ENCODE results near the gene PELI2. TPM values are rescaled to one million over a fixed set of nuclear protein-coding genes. Genes with fewer than 3 reads are reported as not detected.

PELI2 gene
- polyA plus RNA-seq, 4 donors, result 12.0 to 31.0 (median 29.3) TPM

DNA sequence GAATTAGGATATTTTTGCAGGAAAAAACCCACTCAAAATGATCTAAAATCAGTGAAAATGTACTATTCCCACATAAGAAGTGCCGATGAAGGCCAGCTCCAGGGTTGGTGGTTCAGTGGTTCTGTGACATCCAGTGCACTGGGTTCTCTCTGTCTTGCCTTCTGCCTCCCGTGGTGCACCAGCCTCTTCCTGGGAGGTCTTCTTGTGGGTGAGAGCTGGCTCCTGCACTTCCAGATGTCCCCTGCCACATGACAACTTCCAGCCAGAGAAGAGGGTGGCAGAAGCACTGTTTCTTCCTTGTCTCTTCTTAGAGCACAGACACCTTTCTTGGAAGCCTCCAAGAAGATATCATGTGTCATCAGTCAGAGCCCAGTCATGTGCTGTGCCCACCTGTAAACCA lies 170.9 kb downstream of the PELI2 start:
- no peak for DNase-seq (ENCODE audit: low read depth in 4 of 4, low spot score in 3 of 4)

DNA sequence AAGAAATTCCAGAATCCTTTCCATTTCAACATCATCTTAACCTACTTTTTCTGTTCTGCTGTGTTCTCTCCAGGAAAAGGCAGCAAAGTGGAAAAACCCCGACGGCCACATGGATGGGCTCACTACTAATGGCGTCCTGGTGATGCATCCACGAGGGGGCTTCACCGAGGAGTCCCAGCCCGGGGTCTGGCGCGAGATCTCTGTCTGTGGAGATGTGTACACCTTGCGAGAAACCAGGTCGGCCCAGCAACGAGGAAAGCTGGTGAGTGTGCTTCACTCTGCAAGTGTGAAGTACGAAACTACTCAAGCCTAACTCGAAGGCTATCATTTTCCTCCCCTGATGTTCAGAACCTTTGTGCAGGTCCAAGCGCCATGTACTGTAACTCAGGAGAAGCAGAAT lies 172.0 kb downstream of the PELI2 start:
- no peak for DNase-seq (ENCODE audit: low read depth in 4 of 4, low spot score in 3 of 4)

DNA sequence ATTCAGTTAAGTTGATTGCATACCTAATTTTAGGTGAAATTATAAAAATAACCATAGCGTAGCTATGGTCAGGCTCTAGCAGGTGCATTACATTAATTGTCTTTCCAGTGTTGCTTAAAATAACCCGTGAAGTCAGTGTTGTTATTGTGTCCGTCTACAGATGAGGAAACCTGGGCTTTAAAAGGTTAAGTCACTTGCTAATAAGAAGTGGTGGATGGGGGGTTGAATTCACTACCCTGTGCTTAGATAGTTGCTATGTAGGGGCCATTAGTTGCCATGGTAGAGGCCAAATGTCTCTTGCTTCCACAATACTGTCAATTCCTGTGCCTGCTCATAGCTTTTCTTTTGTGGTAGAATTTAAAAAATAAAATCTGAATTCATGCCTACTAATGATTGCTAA lies 174.8 kb downstream of the PELI2 start:
- no peak for DNase-seq (ENCODE audit: low read depth in 4 of 4, low spot score in 3 of 4)

DNA sequence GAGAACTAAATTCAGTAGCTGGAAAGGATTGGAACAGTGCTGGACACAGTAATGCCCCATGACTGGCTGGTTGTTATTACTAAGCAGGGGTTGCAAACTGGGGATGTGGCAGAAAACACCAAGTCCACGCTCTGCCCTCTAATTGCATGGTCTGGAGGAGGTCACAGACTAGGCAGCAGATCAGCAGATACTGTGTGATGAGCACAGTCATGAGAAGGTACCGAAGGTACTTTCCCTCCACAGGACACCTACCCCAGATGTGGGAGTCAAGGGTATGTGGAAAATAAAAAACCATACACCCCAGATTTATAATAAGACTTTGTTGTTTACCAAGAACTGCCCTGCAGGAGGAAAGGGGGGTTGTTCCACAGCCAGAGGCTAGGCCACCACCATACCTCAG lies 175.3 kb downstream of the PELI2 start:
- no peak for DNase-seq (ENCODE audit: low read depth in 4 of 4, low spot score in 3 of 4)

DNA sequence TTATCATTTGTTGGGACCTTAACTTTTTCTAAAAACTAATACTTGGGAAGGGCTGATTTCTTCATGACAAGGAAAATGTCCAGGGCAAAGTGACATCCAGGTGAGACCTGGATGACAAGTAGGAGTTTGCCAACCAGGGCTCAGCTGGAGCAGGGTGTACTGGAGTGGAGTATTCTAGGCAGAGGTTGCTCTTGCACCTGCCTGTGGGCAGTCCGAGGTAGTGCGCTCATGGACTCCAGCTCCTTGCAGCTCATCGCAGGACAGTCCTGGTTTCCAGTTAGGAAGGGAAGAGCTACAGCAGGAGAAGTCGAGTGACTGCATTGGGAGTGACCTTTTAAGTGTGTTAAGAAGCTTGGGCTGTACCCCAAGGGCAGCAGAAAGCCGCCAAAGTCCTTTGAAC lies 175.9 kb downstream of the PELI2 start:
- no peak for DNase-seq (ENCODE audit: low read depth in 4 of 4, low spot score in 3 of 4)

DNA sequence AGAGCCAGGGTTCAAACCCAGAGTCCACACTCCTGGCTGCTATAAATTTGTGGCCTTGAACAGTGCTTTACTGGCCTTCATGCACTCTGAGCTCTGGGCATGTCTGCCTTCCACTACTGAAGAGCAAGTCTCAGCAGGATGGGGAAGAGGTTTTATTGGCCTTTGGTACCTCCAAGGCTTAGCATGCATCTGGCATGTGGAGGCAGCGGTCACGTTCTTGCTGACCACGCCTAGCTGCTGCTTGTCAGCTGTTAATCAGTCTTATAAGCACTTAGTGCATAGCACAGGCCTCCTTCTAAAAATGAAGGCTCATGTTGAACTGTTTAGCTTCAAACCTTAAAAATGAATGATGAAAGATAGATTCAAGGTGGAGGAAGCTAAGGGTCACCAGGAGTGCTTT lies 177.5 kb downstream of the PELI2 start:
- DNase-seq (ENCODE audit: low read depth in 4 of 4, low spot score in 3 of 4), result no peak

DNA sequence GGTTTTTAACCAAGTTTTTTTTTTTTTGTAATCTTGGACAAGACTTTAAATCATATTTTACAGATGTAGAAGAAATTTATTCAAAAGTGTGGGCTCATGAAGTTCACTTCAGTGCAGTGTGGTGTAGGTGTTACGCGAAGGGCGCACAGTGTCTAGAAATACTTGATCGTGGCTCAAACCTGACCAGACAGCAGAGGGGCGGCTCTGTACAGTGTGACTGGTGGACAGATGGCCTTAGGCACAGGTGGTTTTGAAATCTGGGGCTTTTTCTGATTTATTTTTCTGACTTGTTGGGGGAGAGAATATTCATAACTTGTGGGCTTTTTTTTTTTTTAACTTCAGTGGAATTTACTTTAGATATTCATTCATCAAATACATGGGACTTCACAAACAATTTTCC lies 179.2 kb downstream of the PELI2 start:
- no peak for DNase-seq (ENCODE audit: low read depth in 4 of 4, low spot score in 3 of 4)

DNA sequence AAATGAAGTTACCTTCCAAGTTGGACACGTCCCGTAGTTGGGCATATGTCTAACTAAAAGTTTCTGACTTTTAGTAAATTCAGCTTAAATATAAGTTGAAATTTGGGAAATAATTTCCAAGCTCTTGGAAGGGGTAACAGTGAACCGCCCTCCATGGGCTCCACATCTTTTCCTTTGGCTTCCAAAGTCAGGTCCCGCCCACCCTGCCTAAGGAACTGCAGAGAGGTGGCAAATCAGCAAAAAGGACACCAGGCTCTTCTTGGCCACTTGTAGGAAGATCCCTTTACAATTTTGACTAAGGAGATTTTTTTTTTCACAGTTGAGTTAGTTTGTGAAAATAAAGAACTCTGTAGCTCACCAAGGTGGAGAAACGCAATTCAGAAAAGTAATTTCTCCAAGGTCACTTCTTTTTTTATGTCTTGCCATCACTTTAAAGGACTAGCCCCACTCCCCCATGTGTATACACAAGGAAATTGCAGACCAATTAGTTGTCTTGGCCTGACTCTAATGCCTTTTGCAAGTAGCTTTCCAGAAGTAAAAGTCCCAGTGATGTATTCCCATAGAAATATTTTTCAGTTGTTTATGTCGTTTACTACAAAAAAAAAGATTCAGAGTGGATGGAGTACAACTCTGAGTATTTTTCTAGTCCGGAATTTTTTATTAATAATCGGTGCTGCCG lies 181.2 kb downstream of the PELI2 start:
- DNase-seq (ENCODE audit: low read depth in 4 of 4, low spot score in 3 of 4), result no peak

DNA sequence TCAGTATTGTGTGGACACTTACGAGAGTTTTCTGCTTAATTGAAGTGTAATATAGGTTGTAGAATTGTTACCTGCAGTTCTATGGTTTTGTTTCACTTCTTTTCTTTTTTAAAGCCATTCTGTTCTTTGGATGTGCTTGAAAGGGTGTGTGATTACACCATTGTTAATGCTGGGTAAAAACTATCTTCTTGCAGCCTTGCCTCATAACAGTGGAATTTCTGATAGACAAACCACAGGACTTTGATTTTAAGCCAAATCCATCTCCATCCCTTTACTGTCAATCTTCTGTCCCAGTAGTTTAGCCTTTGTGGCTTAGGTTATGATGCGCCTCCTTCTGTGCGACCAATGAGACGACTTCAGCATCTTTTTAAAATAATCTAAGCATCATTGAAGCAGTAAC lies 182.3 kb downstream of the PELI2 start:
- DNase-seq (ENCODE audit: low read depth in 4 of 4, low spot score in 3 of 4), result no peak

DNA sequence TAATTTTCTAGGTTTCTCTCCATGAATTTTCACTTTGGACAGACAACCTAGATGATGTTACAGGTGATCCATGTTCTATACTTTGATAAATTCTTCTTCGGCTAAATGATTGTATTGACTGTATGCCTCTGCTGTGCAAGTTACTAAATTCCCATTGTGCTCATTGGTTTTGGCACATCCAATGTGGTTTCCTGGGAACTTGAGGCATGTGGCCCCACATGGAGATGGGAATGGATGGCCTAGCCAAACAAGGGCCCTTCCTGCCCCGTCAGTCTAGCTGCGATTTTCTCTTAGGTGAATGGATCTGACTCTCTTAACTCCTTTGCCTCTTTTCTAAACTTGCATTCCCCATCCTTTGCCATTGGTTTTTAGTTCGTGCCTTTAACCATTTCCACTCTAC lies 186.2 kb downstream of the PELI2 start:
- DNase-seq (ENCODE audit: low read depth in 4 of 4, low spot score in 3 of 4), result no peak

DNA sequence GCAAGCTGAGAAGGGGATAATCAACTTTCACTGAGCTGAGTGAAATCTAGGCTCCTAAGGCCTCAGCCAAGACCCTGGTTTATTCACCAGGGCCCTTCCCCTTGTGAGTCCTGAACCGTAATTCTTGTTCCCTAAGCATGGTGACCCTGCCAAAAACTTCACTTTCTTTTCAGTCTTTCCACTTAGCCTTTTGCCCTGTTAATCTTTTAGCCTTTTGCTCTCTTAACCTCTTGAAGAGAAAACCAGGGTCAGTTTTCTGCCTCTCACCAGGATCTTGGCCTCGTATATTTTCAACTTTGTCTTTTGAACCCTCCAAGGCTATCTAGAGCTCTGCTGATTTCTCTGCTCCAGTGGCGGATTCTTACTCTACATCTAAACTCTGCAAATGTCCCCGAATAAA lies 191.0 kb downstream of the PELI2 start:
- no peak for DNase-seq (ENCODE audit: low read depth in 4 of 4, low spot score in 3 of 4)

DNA sequence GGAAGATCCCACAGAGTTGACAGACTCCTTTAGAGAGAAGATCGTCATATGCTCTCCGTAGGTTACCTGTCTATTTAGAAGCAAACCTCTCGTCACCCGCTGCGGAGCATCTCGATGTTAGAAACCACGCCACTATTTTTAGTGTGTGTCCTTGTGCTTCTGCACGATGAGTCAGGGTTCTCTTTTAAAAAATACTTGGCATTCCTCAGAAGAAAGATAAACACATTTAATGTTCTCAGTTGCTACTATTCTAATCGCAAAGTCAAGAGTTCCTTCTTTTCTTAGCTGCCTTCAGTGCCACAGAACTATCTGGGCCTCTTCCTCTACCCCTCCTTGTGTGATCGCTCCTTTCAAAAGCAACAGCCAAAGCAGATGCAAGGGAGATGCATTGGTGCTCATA lies 192.4 kb downstream of the PELI2 start:
- DNase-seq (ENCODE audit: low read depth in 4 of 4, low spot score in 3 of 4), result no peak

DNA sequence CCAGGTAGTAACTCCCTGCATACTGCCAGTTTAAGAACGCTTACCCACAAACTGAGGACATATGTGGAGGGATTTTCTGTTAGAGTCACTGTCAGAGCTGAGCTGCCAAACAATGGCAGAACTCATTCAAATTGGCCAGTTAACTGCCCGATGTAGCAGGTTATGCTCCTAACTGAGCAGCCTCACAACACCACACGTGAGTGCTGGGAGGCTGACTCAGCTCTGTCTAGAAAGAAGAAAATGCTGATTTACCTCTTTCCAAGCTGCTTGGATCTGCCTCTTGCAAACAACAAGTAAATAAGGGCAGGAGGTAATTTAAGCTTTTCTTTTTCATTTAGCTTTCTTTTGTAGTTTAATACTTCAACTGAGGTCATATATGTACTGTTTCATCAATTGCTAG lies 195.6 kb downstream of the PELI2 start:
- DNase-seq (ENCODE audit: low read depth in 4 of 4, low spot score in 3 of 4), result no peak

DNA sequence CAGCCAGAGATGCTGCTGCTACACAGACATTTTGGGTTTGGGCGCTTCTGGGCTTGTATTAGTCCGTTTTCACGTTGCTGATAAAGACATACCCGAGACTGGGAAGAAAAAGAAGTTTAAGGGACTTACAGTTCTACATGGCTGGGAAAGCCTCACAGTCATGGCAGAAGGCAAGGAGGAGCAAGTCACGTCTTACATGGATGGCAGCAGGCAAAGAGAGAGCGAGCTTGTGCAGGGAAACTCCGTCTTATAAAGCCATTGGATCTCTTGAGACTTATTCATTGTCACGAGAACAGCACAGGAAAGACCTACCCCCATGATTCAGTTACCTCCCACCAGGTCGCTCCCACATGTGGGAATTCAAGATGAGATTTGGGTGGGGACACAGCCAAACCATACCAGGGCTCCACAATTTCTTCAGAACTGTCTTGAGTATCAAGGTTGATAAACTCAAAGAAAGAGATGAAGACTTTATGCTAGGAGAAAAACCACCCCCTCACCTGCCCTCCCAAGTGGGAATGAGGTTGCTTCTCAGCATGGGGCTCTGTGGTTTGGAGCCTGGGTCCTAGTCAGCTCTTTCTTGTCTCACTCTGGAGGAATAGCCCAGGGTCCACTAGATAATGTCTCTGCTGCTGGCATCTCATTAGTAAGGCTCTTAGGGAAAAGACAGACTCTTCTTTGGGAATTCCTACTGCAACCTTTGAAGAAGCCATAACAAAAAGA lies 200.3 kb downstream of the PELI2 start:
- DNase-seq (ENCODE audit: low read depth in 4 of 4, low spot score in 3 of 4), result no peak

DNA sequence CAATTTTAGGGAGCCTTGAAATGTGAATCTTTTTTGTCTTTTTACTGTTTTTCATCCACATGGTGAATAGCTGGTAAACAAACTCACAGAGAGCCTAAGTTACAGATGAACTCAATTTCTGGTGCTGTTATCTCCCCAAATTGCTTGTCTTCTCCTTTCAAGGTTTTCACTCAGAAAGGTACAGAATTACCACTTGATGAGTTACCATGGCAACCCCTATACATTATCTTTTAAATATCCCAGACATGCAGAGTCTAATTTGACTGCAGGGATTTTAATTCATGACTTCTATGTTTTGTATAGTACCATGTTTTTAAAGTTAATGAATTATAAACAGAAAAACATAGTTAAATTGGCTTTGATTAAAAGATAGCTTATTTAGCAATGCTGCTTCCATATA lies 203.7 kb downstream of the PELI2 start:
- no peak for DNase-seq (ENCODE audit: low read depth in 4 of 4, low spot score in 3 of 4)

DNA sequence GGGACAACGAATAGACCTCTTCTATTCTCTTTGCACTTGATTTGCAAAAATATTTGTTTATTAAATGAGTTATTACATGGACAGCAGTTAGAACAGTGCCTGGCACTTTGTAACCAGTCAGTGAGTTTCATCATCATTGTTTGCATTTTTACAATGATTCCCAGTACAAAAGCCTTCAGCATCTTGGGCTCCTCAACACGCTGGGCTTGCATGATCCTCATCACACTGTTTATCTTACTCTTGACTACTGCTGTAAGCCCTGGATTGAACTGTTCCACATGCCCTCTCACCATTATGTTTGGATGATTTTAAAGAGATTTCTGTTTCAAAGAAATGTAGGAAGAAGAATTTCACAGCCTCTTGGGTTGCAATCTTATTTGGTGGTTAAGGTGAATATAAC lies 204.3 kb downstream of the PELI2 start:
- DNase-seq (ENCODE audit: low read depth in 4 of 4, low spot score in 3 of 4), result no peak

DNA sequence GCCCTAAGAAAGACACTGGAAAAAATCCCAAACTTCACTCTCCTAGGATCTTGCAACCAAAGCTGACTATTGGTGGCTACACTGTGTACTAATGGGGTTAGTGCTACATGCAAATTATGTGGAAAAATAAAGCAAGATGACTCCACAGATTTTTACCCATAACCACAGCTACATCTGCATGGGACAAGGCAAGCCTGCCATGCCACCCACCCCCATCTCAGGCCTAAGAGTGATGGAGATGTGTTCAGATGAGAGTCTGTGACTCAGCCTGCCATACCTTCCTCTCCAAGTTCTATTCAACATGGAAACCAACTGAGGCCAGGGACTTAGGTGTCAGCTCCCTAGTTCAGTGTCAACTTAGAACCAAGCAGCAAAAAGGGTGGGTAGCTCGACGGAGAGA lies 206.2 kb downstream of the PELI2 start:
- no peak for DNase-seq (ENCODE audit: low read depth in 4 of 4, low spot score in 3 of 4)

DNA sequence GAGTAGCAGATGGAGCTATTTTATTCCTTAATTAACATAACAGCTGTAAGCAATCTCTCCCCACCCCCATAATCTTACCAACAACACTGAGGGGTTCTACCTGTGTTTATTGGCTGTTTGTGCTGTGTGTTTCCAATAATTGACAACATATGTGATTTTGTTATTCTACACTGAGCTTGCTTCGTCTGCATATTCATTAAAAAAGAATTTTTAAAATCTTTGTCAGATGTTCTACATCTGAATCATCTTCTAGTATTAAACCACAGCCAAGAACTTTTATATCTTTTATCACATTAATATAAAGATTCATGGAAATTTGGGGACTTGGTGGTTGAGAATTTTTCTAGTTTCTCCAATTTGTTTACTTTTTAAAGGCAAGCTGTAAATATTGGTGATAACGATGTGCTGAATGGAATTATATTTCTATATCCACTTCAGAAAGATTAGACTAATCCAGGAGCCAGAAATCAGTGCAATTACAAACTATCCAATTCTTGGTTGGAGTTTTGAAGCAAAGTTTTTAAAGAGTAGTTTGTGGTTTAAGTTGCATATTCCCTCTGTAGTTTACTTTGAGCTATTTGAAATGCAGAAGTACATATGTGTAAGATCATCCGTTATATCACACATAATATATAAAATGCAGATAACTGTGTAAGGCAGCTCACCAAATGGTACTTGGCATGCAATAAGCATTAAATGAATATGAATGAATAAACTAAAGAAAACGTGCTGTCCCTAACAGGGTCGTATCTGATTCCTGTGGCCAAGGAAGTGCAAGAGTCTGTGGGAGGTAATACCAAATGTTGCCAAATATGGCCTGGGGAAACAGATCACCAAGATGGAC lies 206.9 kb downstream of the PELI2 start:
- DNase-seq (ENCODE audit: low read depth in 4 of 4, low spot score in 3 of 4), result no peak

DNA sequence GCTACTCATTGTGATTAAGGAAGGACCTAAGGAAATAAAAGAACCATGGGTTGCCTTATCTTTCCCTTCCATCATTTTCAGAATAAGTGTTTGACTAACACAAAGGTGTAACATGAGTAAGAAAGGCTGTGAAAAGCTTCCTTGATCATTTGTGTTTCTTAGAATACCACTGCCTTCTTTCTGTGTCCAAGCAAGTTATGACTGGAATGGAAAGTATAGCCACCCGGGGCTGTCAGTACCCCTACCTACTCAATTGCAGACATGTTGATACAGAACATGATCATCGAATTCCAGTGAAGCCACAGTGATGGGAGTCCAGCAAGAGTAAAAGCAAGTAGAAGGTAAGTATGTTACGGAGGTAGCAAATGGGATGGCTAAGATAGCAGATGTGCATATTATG lies 209.8 kb downstream of the PELI2 start:
- no peak for DNase-seq (ENCODE audit: low read depth in 4 of 4, low spot score in 3 of 4)

DNA sequence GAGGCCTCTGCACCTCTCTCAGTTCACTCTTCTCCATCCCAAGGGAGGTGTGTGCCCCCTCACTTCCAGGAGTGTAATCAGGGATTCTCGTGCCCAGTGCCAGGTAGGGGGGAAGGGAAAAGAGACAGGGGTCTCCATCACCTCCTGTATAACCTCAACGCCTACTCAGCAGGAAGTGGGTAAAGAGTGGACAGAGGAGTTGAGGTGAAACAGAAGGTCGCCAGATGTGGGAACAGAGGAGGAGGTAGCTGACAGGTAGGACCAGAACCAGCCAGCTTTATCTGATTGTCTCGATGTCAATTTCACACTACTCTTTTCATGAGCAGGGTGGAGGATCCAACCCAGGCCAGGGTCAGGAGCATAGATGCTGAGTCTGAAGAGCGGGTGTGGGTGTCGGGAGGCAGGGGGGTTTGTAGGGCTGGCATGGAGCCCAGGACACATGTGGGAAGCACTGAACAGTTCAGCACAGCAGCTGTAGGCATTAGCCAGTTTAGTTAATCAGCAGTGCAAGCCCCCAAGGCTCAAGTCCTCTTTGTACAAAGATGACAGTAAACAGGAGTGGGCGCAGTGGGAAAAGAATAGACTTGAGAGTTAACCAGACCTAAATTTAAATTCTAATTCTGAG lies 213.5 kb downstream of the PELI2 start:
- DNase-seq (ENCODE audit: low read depth in 4 of 4, low spot score in 3 of 4), result no peak

Measured in left renal pelvis (tissue), 4 donors.